Peyer's patch (tissue), 4 donors: ENCODE data around the gene MYH4. TPM values are rescaled to one million over a fixed set of nuclear protein-coding genes. Genes with fewer than 3 reads are reported as not detected.

Experiments
- DNase-seq, 3 donors: peaks; one replicate each; pipeline ENCODE4 v3.0.0-alpha.2; 2017 to 2019
- H3K27ac ChIP-seq, 4 donors: fragments of 200-600 bp; sonication (generic); one replicate each; pipeline ENCODE4 v1.5.1; 2016 to 2019
- H3K27me3 ChIP-seq, 2 donors: fragments of 200-600 bp; sonication (generic); one replicate each; pipeline ENCODE4 v1.5.1; 2019
- H3K36me3 ChIP-seq, 3 donors: fragments of 200-600 bp; sonication (generic); one replicate each; pipeline ENCODE4 v1.5.1; 2016 to 2019
- H3K4me1 ChIP-seq, 4 donors: fragments of 200-600 bp; sonication (generic); one replicate each; pipeline ENCODE4 v1.5.1; 2016 to 2019
- H3K4me3 ChIP-seq, 4 donors: fragments of 200-600 bp; sonication (generic); 1 replicate in 3 of 4; 2 replicates in 1 of 4; pipeline ENCODE4 v1.5.1; 2016 to 2019; ENCODE audit warnings: mild to moderate bottlenecking in 1 of 4
- H3K9me3 ChIP-seq, 4 donors: fragments of 200-600 bp; sonication (generic); one replicate each; pipeline ENCODE4 v1.5.1; 2016 to 2019; ENCODE audit warnings: mild to moderate bottlenecking in 1 of 4
- POLR2A ChIP-seq, 2 donors: fragments of 450-650 bp; IDR thresholded peaks; one replicate each; pipeline ENCODE4 v1.5.1; 2017; ENCODE audit warnings: antibody characterized with exemption in 2 of 2, mild to moderate bottlenecking in 2 of 2, moderate library complexity in 2 of 2
- total RNA-seq, 4 donors: library from RNA; depleted of rRNA; stranded (reverse); fragments of >200 nt; gene quantifications; one replicate each; pipeline ENCODE4 v1.1.0, GENCODE V29; 2016
- TF ChIP-seq, protein P1 (sequence below), 6 experiments: fragments of 450-650 bp in 4 of 6; fragments of 200-600 bp in 2 of 6; sonication (generic) in 1 of 6; IDR thresholded peaks; one replicate each; pipeline ENCODE4 v1.5.1; 2017 to 2019; ENCODE audit warnings: antibody characterized with exemption in 6 of 6, mild to moderate bottlenecking in 3 of 6, moderate library complexity in 1 of 6

The MYH4 gene
- not detected for total RNA-seq

DNA sequence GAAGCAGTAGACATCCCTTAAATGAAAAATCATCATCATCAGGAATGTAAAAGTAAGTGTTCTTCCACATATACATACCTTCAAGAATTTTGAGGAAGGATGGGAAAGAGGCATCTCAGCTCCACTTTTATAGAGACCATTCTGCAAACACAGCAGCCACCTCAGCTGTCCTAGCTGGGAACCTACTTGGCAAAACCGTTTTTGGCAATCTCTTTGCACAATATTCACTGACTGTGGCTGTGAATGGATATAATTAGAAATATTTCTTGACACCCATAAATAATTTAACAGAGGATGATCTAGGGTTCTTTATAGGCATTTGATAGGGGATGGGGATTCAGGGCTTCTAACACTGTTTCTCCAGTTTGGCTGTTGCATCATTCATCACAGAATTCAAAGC, at the start of gene MYH4:
TSS of gene MYH4 (minus strand) at position 101 of the 400 bp plus-strand sequence. CDS start 2,814 bp downstream, outside the sequence.
- no peaks in the 10 kb centered on the region for H3K9me3 ChIP-seq
- no peak for DNase-seq
- H3K27me3 ChIP-seq, result no peaks in the 10 kb centered on the region
- H3K27ac ChIP-seq, result no peak within 1 kb of the TSS
- TF ChIP-seq POLR2A (IDR thresholded peaks at IDR 0.05), result no peak
- TF ChIP-seq, protein P1, sequence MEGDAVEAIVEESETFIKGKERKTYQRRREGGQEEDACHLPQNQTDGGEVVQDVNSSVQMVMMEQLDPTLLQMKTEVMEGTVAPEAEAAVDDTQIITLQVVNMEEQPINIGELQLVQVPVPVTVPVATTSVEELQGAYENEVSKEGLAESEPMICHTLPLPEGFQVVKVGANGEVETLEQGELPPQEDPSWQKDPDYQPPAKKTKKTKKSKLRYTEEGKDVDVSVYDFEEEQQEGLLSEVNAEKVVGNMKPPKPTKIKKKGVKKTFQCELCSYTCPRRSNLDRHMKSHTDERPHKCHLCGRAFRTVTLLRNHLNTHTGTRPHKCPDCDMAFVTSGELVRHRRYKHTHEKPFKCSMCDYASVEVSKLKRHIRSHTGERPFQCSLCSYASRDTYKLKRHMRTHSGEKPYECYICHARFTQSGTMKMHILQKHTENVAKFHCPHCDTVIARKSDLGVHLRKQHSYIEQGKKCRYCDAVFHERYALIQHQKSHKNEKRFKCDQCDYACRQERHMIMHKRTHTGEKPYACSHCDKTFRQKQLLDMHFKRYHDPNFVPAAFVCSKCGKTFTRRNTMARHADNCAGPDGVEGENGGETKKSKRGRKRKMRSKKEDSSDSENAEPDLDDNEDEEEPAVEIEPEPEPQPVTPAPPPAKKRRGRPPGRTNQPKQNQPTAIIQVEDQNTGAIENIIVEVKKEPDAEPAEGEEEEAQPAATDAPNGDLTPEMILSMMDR (IDR thresholded peaks at IDR 0.05), result no peak
- no peaks in the 10 kb centered on the region for H3K4me1 ChIP-seq
- H3K4me3 ChIP-seq, result no peak within 1 kb of the TSS
- no peaks in the 10 kb centered on the region for H3K36me3 ChIP-seq

GRCh38 chr17:10518271-10519037, 49.1 kb upstream of the MYH4 start, which contains the start of gene MYH1:
Gene MYH1, minus strand, starts transcription at chr17:10518542. Its CDS starts 1,900 bp downstream, at chr17:10516642.
- no peak for TF ChIP-seq POLR2A (IDR thresholded peaks at IDR 0.05)
- H3K27me3 ChIP-seq, result no peaks in the 10 kb centered on the region
- no peaks in the 10 kb centered on the region for H3K36me3 ChIP-seq
- no peaks in the 10 kb centered on the region for H3K4me1 ChIP-seq
- H3K9me3 ChIP-seq, result no peaks in the 10 kb centered on the region
- no peak for DNase-seq
- no peak within 1 kb of the TSS for H3K27ac ChIP-seq
- no peak within 1 kb of the TSS for H3K4me3 ChIP-seq

GRCh38 chr17:10516638-10517037, 47.3 kb upstream of the MYH4 start:
- H3K36me3 ChIP-seq, result no peaks in the 10 kb centered on the region
- no peak for DNase-seq
- H3K9me3 ChIP-seq, result no peaks in the 10 kb centered on the region
- no peak overlapping the region for H3K4me3 ChIP-seq
- H3K27ac ChIP-seq, result no peak overlapping the region
- TF ChIP-seq, protein P1 (IDR thresholded peaks at IDR 0.05), result no peak
- TF ChIP-seq POLR2A (IDR thresholded peaks at IDR 0.05), result no peak
- no peaks in the 10 kb centered on the region for H3K27me3 ChIP-seq
- H3K4me1 ChIP-seq, result no peaks in the 10 kb centered on the region

DNA sequence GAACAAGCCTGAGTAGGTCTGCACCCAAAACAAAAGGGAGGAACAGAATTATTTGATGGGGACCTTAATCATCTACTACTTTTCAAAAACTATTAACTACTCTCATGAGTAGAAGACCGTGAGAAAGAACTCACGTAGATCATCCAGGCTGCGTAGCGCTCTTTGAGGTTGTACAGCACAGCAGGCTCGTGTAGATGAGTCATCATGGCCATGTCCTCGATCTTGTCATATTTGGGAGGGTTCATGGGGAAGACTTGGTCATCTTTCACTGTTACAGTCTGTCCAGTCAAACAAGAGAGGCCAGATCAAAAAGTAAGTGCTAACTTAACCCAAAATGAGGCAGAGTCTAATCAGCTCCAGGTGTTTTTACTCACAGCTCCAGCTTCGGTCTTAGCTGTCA, 46.7 kb upstream of the MYH4 start:
- Histone ChIP-seq H3K27me3 (no peaks in the 10 kb centered on the region), H3K36me3 (no peaks in the 10 kb centered on the region), H3K4me1 (no peaks in the 10 kb centered on the region), H3K4me3 (no peak overlapping the region), H3K9me3 (no peaks in the 10 kb centered on the region), H3K27ac (no peak overlapping the region)
- TF ChIP-seq, protein P1 (IDR thresholded peaks at IDR 0.05), result no peak
- TF ChIP-seq POLR2A (IDR thresholded peaks at IDR 0.05), result no peak
- no peak for DNase-seq

GRCh38 chr17:10513299-10514067, 44.1 kb upstream of the MYH4 start:
- Histone ChIP-seq H3K27ac (no peak overlapping the region), H3K4me1 (no peaks in the 10 kb centered on the region), H3K36me3 (no peaks in the 10 kb centered on the region), H3K4me3 (no peak overlapping the region), H3K9me3 (no peaks in the 10 kb centered on the region), H3K27me3 (no peaks in the 10 kb centered on the region)
- TF ChIP-seq POLR2A (IDR thresholded peaks at IDR 0.05), result no peak
- TF ChIP-seq, protein P1 (IDR thresholded peaks at IDR 0.05), result no peak
- no peak for DNase-seq

DNA sequence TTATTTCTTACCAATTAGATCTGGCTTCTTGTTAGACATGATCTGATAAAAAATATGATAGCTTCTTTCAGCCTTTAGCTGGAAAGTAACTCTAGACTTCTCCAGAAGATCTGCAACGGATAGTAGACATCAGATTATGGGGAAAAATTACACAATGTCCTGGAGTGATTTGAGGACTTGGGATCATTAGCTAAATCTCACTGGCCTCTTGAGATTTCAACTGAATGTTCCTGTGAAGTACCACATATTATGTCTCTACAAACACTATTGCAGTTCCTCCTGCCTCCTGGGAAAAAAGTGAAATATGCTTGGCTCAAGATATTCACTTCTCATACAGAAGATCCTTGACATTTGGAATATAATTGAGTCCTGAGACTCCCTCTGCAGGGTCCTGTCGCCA, 43.5 kb upstream of the MYH4 start:
- Histone ChIP-seq H3K9me3 (no peaks in the 10 kb centered on the region), H3K36me3 (no peaks in the 10 kb centered on the region), H3K4me1 (no peaks in the 10 kb centered on the region), H3K27me3 (no peaks in the 10 kb centered on the region), H3K27ac (no peak overlapping the region), H3K4me3 (no peak overlapping the region)
- DNase-seq, result no peak
- TF ChIP-seq, protein P1 (IDR thresholded peaks at IDR 0.05), result no peak
- TF ChIP-seq POLR2A (IDR thresholded peaks at IDR 0.05), result no peak
